Omental fat pad (tissue), 4 donors: ENCODE measurements around the gene ZNF521. TPM values are rescaled to one million over a fixed set of nuclear protein-coding genes. Genes with fewer than 3 reads are reported as not detected.

Source experiments
- ATAC-seq: fragments of 150-250 bp; one replicate; pipeline ENCODE4 v1.9.1; 2016; ENCODE audit warnings: mild to moderate bottlenecking, moderate library complexity; ENCODE audit not compliant: low FRiP score
- DNase-seq: peaks from one replicate; pipeline ENCODE4 v3.0.0-alpha.2; 2019; ENCODE audit warnings: low spot score
- total RNA-seq, 4 donors: library from RNA; depleted of rRNA; stranded (reverse); fragments of >200 nt; gene quantifications; one replicate each; pipeline ENCODE4 v1.1.0, GENCODE V29; 2016
- TF ChIP-seq, protein P1 (sequence below), 3 donors: fragments of 450-650 bp; IDR thresholded peaks; one replicate each; pipeline ENCODE4 v1.5.1; 2016 to 2017; ENCODE audit warnings: antibody characterized with exemption in 3 of 3, mild to moderate bottlenecking in 3 of 3, moderate library complexity in 2 of 3

Gene ZNF521
- total RNA-seq, 4 donors from 2014 or later = 15.0 to 79.9 (median 28.1) TPM

DNA sequence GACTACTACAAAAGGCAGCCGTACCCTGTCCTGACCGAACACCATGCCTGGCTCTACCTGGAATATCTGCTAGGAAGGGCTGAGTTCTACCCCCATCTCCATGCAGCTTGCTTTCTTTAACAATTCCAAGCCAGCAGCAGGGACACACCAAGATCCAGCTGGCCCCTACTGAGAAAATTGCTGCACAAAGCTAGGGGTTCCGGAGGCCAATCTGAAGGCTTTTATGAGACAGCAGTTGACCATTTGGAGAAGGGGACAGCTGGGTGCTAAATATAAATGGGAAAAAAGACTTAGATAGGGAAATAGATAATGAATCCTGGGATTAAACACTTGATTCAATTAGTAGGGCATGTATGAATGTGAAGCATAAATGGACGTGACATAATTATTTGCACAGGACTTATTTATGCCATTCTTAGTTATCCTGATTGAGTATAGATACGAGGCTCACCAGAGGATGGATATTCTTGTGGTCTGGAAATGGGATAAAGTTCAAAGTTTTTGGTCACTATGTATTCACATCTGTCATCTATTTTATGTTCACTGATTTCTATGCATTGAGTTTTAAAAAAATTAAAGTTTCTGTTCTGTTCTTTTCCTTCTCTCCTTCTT lies 204.0 kb downstream of the ZNF521 start:
- DNase-seq (no peak), ATAC-seq (no peak)
- TF ChIP-seq, protein P1, sequence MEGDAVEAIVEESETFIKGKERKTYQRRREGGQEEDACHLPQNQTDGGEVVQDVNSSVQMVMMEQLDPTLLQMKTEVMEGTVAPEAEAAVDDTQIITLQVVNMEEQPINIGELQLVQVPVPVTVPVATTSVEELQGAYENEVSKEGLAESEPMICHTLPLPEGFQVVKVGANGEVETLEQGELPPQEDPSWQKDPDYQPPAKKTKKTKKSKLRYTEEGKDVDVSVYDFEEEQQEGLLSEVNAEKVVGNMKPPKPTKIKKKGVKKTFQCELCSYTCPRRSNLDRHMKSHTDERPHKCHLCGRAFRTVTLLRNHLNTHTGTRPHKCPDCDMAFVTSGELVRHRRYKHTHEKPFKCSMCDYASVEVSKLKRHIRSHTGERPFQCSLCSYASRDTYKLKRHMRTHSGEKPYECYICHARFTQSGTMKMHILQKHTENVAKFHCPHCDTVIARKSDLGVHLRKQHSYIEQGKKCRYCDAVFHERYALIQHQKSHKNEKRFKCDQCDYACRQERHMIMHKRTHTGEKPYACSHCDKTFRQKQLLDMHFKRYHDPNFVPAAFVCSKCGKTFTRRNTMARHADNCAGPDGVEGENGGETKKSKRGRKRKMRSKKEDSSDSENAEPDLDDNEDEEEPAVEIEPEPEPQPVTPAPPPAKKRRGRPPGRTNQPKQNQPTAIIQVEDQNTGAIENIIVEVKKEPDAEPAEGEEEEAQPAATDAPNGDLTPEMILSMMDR (IDR thresholded peaks at IDR 0.05) = no peak

DNA sequence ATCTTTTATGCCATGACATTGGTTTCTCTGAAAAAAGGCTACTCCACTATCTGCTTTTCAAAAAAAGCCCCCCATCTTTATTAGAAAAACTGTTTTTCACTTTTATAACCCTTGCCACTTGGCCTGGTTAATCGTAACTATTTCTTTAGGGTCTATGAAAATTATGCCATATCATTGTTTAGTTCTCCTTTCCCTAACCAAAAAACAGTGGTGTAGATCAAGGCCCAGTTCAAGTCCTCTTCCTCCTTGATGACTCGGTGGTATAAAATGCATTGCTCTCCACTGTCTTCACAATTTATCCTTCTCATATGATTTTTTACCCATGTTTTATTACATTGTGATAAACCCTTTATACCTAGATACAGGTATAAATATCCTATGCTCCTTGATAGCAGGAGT lies 205.5 kb downstream of the ZNF521 start:
- DNase-seq (no peak), ATAC-seq (no peak)
- TF ChIP-seq, protein P1 (IDR thresholded peaks at IDR 0.05) = no peak

DNA sequence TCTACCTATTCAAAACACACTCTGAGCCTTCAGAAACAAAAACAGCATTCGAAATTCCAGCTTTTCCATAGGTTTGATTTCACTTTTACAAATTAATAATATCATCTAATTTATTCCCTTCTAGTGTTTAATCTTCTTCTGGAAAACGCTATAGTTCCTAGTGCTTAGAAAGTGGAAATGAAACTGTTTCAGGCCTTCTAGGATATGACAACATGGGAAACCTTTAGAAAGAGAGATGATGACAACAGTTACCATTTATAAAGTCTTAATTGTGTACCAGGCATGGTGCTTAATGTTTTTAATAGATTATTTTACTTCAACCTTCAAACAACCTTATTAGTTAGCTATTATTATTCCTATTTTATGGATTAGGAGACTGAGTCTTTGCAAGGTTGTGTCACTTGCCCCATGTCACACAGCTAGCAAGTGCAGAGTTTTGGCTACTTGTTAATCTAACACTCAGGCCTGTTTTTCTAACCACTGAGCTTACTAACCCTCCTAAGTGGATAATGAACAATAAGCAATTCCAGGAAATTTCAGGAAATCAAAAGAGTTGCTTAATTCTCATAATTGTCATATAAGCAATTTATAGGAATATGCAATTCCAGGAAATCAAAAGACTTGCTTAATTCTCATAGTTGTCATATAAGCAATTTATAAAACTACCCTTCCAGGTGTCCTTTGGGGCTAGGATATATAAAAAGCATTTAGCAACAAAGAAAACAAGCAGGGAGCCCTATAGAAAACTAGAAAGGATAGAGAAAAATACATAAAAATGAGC lies 206.0 kb downstream of the ZNF521 start:
- DNase-seq (no peak), ATAC-seq (no peak)
- TF ChIP-seq, protein P1 (IDR thresholded peaks at IDR 0.05) = no peak

- DNase-seq (no peak), ATAC-seq (peak; percentile 67)
- TF ChIP-seq, protein P1 (IDR thresholded peaks at IDR 0.05) = no peak
Observed at GRCh38 chr18:25144820-25145219, 207.1 kb downstream of the ZNF521 start.

DNA sequence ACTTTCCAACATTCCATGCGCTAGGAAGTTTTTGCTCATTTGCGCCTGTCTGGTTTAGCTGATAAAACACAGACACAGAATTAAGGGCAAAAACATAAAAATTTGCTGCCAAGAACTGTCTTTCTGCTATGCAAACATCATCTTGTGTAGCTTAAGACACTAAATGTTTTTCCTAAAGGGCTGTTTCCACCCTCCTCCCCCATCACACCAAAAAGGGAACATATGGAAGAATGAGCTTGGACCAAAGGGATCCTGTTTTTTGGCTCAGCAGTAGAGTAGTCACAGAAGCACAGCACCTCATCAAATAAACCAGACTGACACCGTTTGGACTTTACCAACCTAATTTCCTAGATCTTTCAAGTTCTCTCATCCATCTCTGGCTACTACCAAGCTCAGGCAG lies 210.1 kb downstream of the ZNF521 start:
- DNase-seq = no peak
- TF ChIP-seq, protein P1 (IDR thresholded peaks at IDR 0.05) = no peak
- ATAC-seq = no peak

DNA sequence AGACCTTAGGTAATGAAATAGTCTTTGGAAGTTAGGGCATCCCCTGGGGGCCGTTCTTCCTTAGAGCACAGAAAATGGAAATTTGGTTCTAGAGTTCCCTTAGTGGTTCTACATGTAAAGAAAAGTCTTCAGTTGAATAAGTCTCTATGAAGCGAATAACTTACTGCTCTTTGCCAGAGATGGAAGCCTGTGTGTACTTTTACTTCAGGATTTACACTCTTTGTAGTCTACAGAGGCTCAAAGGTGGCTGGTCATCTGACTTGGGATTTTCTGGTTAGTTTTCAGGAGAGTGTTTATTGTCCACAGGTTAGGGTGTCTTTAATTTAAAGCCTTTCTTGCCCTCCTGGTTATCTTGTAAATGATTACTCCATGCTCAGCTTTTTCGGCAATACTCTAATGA lies 210.6 kb downstream of the ZNF521 start:
- ATAC-seq (no peak), DNase-seq (no peak)
- TF ChIP-seq, protein P1 (IDR thresholded peaks at IDR 0.05) = no peak

- TF ChIP-seq, protein P1 (IDR thresholded peaks at IDR 0.05) = no peak
- ATAC-seq (no peak), DNase-seq (no peak)
Observed at GRCh38 chr18:25140962-25141308, 211.0 kb downstream of the ZNF521 start.
